HuH-7 (cell line): ENCODE data around the gene USP32.
"Not testable (repeated sequence)": the region's sequence is repeated elsewhere in the genome, so short reads cannot be mapped to it uniquely, and the experiment has no call there.

ENCODE experiments used
- DNase-seq: peaks from one replicate; pipeline ENCODE4 v3.0.0; 2011; ENCODE audit warnings: low spot score

Gene USP32

DNA sequence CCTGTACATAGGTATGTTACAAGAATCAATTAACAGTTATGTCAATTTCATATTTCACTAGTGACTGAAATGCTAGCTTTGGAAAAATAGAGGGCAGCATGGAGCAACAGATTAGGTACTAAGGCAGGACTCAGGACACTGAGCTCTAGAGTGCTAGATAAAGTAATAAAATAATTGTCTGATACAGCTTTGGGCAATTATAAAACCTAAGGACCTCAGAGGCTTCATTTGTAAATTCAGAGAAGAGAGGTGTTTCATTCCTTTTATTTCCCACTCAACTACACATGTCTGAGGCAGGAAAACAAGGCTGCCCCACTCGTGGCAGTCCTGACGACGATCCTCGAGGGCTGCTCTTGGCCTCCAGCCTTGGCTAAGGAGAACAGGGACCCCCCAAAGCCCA is 160.7 kb downstream of the USP32 start:
- peak; percentile 12 for DNase-seq

DNA sequence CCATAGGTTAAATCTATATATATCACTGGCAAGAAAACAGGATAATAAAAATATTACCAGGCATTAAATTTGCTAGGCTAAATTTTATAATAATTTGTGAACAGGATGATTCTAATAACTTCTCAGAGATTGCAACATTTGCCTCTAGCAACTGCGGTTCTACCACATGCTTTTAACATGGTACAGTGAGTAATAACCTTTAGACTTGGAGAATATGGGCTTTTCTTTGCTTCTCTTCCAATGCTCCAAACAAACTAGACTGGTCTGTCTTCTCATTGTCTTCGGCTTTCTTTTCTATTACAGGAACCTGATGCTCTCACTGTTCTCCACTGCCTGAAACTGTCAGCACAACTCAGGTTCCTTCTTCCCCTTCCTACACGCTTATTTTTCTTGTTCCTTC is 161.6 kb downstream of the USP32 start:
- DNase-seq: no peak

- DNase-seq: no peak
Observed at GRCh38 chr17:60229188-60229802, 162.6 kb downstream of the USP32 start.

GRCh38 chr17:60227276-60227675 is 164.7 kb downstream of the USP32 start:
- DNase-seq: not testable (repeated sequence)

DNA sequence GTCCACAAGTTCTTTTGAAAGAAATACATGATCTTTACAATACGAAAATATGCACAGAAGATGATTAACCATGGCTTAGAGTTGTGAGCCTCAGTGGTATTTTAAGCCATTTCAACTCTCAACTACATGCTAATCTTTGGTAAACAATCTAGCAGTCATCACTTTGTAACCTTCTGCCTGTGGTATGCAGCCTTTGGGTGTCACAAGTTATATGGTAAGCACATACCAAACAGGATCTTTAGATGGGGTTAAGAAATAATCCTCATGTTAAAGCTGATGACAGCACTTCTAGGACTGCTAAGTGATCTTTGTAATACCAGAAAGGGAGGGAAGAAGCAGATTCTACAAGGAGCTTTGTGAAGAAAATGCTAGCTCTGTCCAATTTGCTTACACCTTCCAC is 167.9 kb downstream of the USP32 start:
- DNase-seq: no peak

DNA sequence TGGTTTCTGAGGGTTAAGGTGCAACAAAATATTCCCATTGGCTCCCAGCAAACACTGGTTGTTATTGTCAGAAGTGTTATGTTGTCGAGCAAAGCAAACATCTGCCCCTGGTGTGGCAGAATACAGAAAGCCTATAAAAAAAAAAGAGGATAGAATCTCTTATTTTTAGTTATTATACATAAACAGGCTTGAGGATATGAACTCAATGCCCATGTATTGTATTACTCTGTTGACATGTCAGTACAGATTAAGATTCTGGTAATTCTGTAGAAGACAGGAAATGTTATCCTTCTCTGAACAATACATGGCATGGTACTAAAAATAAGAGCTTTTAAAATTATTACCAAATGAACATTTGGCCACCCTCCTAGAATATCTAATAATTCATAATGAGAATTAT is 168.5 kb downstream of the USP32 start:
- DNase-seq: no peak

DNA sequence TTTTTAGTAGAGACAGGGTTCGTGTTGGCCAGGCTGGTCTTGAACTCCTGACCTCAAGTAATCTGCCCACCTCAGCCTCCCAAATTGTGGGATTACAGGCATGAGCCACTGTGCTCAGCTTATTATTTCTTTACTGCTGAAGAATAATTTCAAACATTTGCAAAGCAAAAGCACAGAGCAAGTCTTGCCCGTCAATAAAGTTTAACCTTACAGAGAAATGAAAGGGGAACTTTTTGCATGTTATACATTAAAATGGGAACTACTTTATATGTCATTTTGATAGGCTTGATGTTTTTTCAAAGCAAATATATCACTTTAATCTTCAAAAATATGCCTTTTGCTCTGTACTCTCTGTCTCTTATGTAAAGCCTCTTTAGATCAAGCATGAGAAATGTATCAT is 173.2 kb downstream of the USP32 start:
- DNase-seq: not testable (repeated sequence)

DNA sequence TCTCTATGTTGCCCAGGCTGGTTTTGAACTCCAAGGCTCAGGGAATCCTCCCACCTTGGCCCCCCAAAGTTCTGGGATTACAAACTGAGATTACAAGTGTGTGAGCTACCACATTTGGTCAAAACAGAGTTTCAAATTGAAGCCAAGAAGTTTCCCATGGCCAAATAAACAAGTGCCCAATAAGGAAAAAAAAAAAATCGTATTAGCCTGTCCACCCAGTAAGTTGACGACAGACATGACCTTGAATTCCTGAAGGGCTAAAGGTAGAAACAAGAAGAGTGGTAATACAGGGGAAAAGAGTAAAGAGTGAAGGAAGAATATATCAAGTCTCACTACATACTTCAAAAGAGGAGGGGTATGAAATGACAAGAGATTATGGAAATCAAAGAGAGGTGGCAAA is 176.0 kb downstream of the USP32 start:
- not testable (repeated sequence) for DNase-seq

- not testable (repeated sequence) for DNase-seq
Observed at GRCh38 chr17:60211282-60211681, 180.7 kb downstream of the USP32 start.

DNA sequence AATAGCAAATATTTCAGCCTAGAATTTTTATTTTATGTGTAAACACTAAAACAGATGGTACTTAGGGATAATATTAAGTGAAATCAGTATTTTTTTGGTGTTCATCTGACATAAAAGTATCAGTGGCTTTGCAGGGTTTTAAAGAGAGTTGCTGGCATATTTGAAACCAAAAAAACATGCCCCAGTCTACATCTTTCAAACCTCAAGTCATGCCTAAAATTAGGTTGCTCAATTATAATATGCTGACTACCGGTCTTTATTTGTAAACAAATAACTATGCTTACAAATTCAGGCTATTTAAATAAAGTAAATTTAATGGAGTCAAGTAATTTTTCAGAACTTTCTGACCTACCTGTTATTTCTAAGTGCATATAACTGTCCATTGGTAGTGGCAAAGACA is 183.6 kb downstream of the USP32 start:
- not testable (repeated sequence) for DNase-seq

GRCh38 chr17:60205782-60206181 is 186.2 kb downstream of the USP32 start:
- DNase-seq: not testable (repeated sequence)

DNA sequence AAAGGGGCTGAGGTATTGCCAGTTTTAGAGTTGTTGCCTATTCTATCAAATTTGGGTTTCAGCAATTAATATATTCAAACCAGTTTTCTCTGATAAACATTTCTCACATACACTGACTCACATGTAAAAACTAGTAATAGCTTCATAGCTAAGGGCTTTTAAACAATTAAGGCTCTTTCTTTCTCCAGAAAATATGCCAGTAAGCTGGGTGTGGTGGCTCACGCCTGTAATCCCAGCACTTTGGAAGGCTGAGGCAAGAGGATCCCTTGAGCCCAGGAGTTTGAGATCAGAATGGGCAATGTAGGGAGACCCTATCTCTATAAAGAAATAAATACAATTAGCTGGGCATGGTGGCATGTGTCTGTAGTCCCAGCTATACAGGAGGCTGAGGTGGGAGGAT is 193.3 kb downstream of the USP32 start:
- not testable (repeated sequence) for DNase-seq

GRCh38 chr17:60194141-60194540 is 197.8 kb downstream of the USP32 start:
- not testable (repeated sequence) for DNase-seq

DNA sequence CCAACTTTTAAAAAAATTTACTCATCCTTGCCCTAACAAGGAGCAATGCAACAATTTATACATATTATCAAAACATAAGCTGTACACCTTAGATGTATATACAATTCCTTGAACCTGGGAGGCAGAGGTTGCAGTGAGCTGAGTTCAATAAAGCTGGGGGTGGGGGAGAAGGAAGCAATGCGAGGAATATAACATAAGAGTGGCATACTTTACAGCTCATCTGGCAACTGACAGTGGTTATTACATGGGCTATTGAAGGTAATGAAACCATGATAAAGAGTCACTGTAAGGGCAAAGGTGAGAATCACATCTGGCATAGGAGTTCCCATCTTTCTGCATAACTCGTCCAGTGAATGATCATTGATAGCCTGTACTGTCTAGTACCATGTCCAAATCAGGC is 198.5 kb downstream of the USP32 start:
- no peak for DNase-seq

DNA sequence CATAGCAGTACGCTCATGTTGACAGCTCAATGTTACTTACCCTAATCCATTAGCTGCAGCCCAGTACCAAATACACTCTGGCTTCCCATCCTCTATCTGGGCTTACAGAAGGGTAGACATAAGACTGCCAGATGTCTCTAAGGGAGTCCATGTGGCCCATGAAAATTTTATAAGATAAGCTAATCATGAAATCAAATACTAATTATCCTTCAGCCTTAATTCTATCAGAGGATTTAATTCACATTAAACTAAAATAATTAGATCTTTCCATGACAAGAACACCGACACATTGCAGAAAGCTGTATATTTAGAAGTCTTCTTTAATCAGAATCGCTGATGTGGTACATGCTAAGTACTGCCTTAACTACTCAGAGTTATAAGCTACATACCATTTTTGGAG is 198.9 kb downstream of the USP32 start:
- not testable (repeated sequence) for DNase-seq

DNA sequence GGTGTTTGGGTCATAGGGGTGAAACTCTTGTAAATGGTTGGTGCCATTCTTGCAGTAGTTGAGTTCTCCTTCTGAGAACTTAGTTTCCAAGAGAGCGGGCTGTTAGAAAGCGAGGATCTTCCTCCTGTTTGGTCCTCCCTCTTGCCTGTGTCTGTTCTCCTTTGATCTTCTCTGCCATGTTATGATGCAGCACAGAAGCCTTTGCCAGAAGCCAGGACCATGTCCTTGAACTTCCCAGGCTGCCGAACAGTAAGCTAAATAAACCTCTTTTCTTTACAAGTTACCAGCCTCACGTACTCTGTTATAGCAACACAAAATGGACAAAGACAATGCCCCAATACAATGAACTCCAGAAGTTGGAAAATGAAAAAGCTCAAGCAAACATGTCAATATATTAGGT is 201.9 kb downstream of the USP32 start:
- not testable (repeated sequence) for DNase-seq

DNA sequence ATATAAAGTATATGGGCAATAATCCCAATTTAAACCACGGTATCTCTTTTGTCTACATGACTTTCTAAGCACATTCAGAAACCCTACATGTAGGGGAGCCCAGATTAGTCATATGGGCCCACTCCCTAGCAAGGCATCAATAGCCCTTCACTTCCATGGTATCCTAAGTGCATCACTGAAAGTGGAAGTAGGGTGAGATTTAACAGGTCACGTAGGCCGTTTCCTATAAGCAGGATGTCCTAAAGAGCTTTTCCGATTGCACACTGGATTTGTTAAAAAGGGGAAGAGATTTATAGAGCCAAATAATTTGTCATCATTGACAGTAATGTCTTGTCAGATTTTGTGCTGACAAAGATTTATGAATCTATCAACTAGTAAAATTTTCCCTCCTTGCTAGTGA is 203.2 kb downstream of the USP32 start:
- no peak for DNase-seq

DNA sequence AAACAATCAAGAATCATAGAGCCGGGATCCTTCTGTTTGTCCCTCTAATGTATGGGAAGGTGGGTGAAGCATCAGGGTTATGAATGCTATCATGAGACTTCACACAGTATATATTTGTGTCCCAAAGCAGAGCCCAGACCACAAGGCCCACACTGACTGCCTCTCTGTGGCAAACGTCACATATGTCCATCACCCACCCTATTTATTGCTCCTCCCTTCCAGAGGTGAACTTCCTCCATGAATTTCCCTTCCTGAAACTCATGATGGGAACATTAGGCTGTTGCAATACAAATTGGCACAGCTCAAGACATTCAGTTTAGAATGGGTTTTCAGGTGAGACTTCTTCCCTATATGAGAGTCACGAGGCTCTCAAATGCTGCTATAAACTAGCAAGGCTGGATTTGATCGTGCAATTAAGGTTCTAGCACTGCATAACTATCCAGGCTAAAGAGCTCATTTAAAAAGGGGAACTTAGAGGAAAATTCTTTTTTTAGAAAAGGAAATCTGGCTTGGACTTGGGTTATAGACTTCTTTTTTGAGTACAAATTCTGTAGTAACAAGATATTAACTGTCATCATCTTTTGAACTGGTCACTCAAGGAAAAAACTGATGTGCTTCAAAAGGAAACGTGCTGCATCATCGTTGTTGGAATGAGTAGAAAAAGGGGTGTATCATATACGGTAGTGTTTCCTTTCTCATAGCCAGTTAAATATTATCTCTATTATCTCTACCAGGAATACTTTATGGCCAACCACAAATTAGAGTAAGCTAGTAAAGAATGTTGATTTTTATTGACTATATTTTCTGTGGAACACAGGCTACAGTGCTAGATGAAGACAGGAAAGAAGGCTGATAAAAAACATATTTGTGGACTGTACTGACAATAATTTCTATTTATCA is 204.8 kb downstream of the USP32 start:
- DNase-seq: not testable (repeated sequence)

GRCh38 chr17:60186372-60186771 is 205.6 kb downstream of the USP32 start:
- DNase-seq: not testable (repeated sequence)

GRCh38 chr17:60180380-60180779 is 211.6 kb downstream of the USP32 start:
- not testable (repeated sequence) for DNase-seq

DNA sequence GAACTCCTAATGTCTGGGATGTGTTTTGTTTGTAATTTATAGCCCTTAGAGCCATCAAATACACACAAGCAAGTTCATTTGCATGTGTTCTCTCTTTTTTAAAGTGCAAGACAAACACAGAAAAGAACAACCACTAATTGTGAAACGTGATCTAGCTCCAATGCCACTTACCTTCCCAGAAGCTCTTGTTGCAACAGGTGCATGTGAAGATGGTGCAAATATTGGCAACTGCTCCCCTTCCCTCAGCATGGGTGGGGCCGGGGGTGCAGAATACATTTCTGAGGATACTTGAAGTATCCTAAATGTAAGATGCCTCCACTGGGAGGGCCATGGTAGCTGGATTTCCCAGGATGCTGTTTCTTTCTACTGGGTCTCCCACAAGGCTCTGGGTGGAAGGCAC is 213.8 kb downstream of the USP32 start:
- DNase-seq: not testable (repeated sequence)

GRCh38 chr17:60176763-60177162 is 215.2 kb downstream of the USP32 start:
- DNase-seq: not testable (repeated sequence)

DNA sequence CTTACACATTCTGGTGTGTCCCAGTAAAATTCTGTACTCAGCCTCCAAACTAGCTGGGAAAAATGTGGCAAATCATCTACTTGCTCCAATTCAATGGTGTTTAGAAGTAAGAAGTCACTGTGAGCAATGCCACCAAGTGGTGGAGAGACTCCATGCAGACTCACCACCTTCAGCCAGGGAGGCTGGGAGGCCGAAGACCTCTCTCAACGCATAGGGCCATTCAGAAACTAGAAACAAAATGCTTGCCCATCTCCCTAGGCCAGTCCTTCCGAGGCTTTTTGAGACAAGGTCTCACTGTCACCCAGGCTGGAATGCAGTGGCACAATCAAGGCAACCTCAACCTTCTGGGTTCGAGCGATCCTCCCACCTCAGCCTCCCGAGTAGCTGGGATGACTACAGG is 217.2 kb downstream of the USP32 start:
- DNase-seq: peak; percentile 32
